ENCODE data around the gene BCL7A.

- no peak for TF ChIP-seq CTCF (IDR thresholded peaks at IDR 0.05)
- TF ChIP-seq POLR2AphosphoS5 (IDR thresholded peaks at IDR 0.05) = no peak
Observed at GRCh38 chr12:122043476-122043875, 21.8 kb downstream of the BCL7A start.

Measured in gastroesophageal sphincter (tissue), 3 donors.